HL-60 (cell line): ENCODE measurements around the gene TPGS2.

ENCODE experiments used
- DNase-seq, 2 experiments: peaks; one replicate each; pipeline ENCODE4 v3.0.0-alpha.2; 2010 to 2020; ENCODE audit warnings: low read depth in 1 of 2, low spot score in 1 of 2
- H3K27ac ChIP-seq: fragments of 250-450 bp; sonication (Bioruptor Pico); replicated peaks from 2 replicates; pipeline ENCODE4 v1.5.1; 2020; ENCODE audit warnings: mild to moderate bottlenecking, moderate library complexity
- H3K27me3 ChIP-seq: fragments of 250-450 bp; sonication (Bioruptor Pico); 2 replicates; pipeline ENCODE4 v1.5.1; 2021; ENCODE audit warnings: mild to moderate bottlenecking, moderate library complexity; ENCODE audit not compliant: insufficient read depth, poor library complexity, severe bottlenecking
- H3K4me3 ChIP-seq: replicated peaks from 2 replicates; pipeline ENCODE4 v1.5.1; 2011; ENCODE audit warnings: mild to moderate bottlenecking, control low read depth, low read length; ENCODE audit not compliant: insufficient read depth
- GABPA ChIP-seq: IDR thresholded peaks from 2 replicates; pipeline ENCODE4 v1.6.1; 2012; ENCODE audit warnings: low read depth
- POLR2AphosphoS5 ChIP-seq: IDR thresholded peaks from 2 replicates; pipeline ENCODE4 v1.6.1; 2012; ENCODE audit warnings: low read depth
- SPI1 ChIP-seq: IDR thresholded peaks from 2 replicates; pipeline ENCODE4 v1.6.1; 2012; ENCODE audit warnings: low read depth, mild to moderate bottlenecking, borderline replicate concordance
- TF ChIP-seq, protein P1 (sequence below): IDR thresholded peaks from one replicate; pipeline ENCODE4 v1.5.1; 2011; ENCODE audit warnings: low read length, control low read depth, inconsistent platforms; ENCODE audit not compliant: insufficient read depth
- TF ChIP-seq, protein P2 (sequence below): IDR thresholded peaks from 2 replicates; pipeline ENCODE4 v1.6.1; 2012; ENCODE audit warnings: low read depth; ENCODE audit not compliant: insufficient replicate concordance

TPGS2 gene

DNA sequence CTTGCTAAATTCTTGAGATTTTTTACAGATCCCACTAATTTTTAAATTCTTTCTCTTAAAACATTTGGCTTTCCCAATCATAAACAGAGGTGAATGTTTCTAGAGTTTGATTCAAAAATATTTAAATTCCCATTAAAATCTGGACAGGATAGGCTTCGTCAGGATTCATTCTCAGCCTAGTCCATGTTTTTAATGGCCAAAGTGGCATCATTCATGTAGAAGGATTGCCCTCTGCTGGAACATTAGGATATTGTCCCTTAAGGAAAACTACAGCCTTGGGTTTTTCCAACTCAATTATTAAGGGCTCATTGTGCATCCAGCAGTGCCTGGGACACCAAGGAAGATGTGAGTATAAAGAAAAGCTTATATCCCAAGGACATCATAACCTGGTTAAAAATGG lies 71.7 kb downstream of the TPGS2 start:
- no peak for DNase-seq
- Histone ChIP-seq H3K4me3 (no peak overlapping the region), H3K27ac (no peak overlapping the region), H3K27me3 (no peaks in the 10 kb centered on the region)
- TF ChIP-seq, protein P1, sequence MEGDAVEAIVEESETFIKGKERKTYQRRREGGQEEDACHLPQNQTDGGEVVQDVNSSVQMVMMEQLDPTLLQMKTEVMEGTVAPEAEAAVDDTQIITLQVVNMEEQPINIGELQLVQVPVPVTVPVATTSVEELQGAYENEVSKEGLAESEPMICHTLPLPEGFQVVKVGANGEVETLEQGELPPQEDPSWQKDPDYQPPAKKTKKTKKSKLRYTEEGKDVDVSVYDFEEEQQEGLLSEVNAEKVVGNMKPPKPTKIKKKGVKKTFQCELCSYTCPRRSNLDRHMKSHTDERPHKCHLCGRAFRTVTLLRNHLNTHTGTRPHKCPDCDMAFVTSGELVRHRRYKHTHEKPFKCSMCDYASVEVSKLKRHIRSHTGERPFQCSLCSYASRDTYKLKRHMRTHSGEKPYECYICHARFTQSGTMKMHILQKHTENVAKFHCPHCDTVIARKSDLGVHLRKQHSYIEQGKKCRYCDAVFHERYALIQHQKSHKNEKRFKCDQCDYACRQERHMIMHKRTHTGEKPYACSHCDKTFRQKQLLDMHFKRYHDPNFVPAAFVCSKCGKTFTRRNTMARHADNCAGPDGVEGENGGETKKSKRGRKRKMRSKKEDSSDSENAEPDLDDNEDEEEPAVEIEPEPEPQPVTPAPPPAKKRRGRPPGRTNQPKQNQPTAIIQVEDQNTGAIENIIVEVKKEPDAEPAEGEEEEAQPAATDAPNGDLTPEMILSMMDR = peak; percentile 46
- TF ChIP-seq SPI1 (no peak), GABPA (no peak), POLR2AphosphoS5 (no peak)
- TF ChIP-seq, protein P2, sequence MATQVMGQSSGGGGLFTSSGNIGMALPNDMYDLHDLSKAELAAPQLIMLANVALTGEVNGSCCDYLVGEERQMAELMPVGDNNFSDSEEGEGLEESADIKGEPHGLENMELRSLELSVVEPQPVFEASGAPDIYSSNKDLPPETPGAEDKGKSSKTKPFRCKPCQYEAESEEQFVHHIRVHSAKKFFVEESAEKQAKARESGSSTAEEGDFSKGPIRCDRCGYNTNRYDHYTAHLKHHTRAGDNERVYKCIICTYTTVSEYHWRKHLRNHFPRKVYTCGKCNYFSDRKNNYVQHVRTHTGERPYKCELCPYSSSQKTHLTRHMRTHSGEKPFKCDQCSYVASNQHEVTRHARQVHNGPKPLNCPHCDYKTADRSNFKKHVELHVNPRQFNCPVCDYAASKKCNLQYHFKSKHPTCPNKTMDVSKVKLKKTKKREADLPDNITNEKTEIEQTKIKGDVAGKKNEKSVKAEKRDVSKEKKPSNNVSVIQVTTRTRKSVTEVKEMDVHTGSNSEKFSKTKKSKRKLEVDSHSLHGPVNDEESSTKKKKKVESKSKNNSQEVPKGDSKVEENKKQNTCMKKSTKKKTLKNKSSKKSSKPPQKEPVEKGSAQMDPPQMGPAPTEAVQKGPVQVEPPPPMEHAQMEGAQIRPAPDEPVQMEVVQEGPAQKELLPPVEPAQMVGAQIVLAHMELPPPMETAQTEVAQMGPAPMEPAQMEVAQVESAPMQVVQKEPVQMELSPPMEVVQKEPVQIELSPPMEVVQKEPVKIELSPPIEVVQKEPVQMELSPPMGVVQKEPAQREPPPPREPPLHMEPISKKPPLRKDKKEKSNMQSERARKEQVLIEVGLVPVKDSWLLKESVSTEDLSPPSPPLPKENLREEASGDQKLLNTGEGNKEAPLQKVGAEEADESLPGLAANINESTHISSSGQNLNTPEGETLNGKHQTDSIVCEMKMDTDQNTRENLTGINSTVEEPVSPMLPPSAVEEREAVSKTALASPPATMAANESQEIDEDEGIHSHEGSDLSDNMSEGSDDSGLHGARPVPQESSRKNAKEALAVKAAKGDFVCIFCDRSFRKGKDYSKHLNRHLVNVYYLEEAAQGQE = no peak

DNA sequence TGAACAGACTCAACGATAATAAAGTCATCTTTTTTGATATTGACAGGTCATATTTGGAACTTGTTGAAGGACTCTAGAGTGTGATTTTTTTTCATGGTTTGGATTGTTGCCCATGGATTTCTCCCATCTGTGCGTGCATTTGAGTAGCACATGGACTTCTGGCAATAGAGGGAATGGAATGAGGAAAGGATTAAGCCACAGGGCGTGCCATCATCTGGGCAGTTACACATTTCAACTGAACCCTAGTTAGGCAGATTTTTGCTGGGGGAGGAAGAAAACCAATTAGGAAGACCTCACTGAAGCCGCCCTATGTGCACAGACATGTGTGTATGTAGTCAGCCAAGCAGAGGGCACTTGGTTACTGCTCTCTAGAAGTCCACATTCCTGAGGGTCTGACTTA lies 72.6 kb downstream of the TPGS2 start:
- no peak overlapping the region for H3K27ac ChIP-seq
- H3K27me3 ChIP-seq = no peaks in the 10 kb centered on the region
- DNase-seq = no peak
- no peak overlapping the region for H3K4me3 ChIP-seq
- TF ChIP-seq, protein P1 = no peak
- TF ChIP-seq SPI1 (no peak), POLR2AphosphoS5 (no peak), GABPA (no peak)
- TF ChIP-seq, protein P2 = no peak

DNA sequence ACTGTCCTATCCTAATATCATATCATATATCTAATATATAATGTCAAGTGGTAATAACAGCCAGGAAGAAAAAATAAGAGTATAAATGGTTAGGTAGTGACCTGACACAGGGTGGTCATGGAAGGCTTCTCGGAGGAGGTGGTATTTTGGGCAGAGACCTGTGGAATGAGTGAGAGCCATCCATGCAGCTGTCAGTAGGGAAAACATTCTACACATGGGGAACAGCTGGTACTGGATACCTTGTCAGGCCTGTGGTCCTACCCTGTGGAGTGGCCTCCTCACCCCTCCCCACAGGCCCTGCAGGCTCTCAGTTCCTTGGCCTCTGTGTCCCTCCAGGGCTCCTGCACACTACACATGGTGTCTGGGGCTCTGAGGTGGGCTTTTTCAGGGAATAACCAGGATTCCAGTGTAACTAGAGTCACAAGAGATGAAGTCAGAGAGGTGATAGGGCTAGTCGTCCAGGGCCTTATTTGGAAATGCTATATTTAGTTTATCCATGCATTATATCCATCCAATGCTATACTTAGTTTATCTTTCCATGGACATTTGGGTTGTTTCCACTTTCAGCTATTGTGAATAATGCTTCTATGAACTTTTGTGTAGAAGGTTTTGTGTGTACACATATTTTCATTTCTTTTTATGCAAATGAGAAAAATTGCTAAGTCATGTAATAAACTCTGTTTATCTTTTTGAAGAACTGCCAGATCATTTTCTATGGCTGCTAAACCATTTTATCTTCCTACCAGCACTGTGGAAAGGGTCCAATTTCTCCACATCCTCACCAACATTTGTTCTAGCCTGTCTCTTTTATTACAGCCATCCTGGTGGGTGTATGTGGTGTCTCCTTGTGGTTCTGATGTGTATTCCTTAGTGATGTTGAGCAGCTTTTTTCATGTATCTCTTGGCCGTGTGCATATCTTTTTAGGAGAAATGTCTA lies 75.6 kb downstream of the TPGS2 start:
- H3K27me3 ChIP-seq = no peaks in the 10 kb centered on the region
- H3K4me3 ChIP-seq = no peak overlapping the region
- DNase-seq = no peak
- TF ChIP-seq, protein P2 = no peak
- no peak for TF ChIP-seq SPI1
- no peak for TF ChIP-seq POLR2AphosphoS5
- TF ChIP-seq, protein P1 = no peak
- TF ChIP-seq GABPA = no peak
- no peak overlapping the region for H3K27ac ChIP-seq
